Motor neuron (in vitro differentiated cells): ENCODE data around the gene EBF4. TPM values are rescaled to one million over a fixed set of nuclear protein-coding genes. Genes with fewer than 3 reads are reported as not detected.
A peak's percentile ranks its signal among the peaks of the same experiment; 100 is the strongest.

ENCODE experiments used
- ATAC-seq, 8 experiments: fragments of 200-7000 bp; cut with Tn5 transposase; replicated peaks in 6 of 8; 2 replicates each; pipeline ENCODE4 v1.8.0; 2021; ENCODE audit warnings: mild to moderate bottlenecking in 8 of 8, moderate library complexity in 8 of 8
- H3K27ac ChIP-seq, 2 donors: fragments of 250-450 bp; sonication (Bioruptor Pico); 2 replicates each; pipeline ENCODE4 v1.9.0; 2021; ENCODE audit warnings: antibody characterized with exemption in 2 of 2, mild to moderate bottlenecking in 2 of 2, moderate library complexity in 1 of 2
- H3K4me1 ChIP-seq, 2 donors: fragments of 250-450 bp; sonication (Bioruptor Pico); replicated peaks in 1 of 2; 2 replicates each; pipeline ENCODE4 v1.6.1; 2021; ENCODE audit warnings: antibody characterized with exemption in 2 of 2, mild to moderate bottlenecking in 2 of 2, moderate library complexity in 1 of 2
- H3K4me3 ChIP-seq, 5 donors: fragments of 250-450 bp; sonication (Bioruptor Pico); 2 replicates each; pipeline ENCODE4 v1.9.0; 2021; ENCODE audit warnings: antibody characterized with exemption in 5 of 5, mild to moderate bottlenecking in 5 of 5, moderate library complexity in 4 of 5
- WGBS, 10 experiments: fragments of 450-650 bp; shearing (Covaris generic); methylation state at CpG; one replicate each; pipeline ENCODE4 v1.0.0; 2022; 5-methylcytosine and 5-hydroxymethylcytosine counted together
- in situ Hi-C, 9 experiments: fragments of 400-800 bp; cut with MboI; loops; one replicate each; pipeline ENCODE4 v1.15.0; 2021; ENCODE audit warnings: low sequenced_read_pairs in 9 of 9, low pct_unique_long_range_greater_than_20kb in 2 of 9; ENCODE audit not compliant: unreplicated experiment in 9 of 9
- total RNA-seq, 8 experiments: library from RNA; unstranded; fragments of 300-600 nt; gene quantifications; 2 replicates each; pipeline versions ENCODE4 v1.2.3 to v1.2.4, GENCODE V29; 2022

Gene EBF4
- total RNA-seq, 8 experiments from 2014 or later, result 1.4 to 14.3 (median 8.2) TPM

- in situ Hi-C loops, result loop anchor here in 1 of 9 experiments (25.0 kb wide), 1 partner anchor 175 kb away; the partner anchor contains the start of gene PTPRA
- 29 to 80% (median 40%) methylated on average over 1 to 3 of the region's 6 CpGs; no CpG with 5 or more reads in 5 of the 10 experiments for WGBS, 10 experiments
- H3K4me3 ChIP-seq, result no peak overlapping the region
Measured at GRCh38 chr20:2687514-2687913, 5.1 kb upstream of the EBF4 start.

DNA sequence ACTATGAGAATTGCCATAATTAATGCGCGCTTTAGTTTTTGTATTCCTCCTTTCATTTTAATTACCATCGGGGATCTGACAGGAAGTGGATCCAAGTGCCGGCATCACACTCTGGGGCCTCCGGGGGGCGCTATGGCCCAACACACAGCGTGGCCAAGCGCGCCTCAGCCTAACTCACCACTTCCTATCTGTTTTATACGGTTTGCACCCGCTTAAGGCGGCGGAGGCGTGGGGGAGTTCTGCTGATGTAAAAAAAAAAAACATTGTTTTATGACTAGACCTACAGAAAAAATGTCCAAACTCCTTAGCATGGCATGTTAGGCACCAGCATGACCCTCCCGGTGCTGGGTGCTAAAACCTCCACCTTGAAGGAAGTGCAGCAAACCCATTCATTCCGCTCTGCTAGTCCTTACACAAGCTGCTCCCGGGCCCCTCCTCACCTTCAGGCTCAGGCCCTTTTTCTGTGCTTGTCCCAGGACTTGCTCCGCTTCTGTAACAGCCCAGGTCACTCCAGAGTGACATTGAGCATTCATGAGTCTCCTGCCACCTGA lies 4.5 kb upstream of the EBF4 start:
- 0 to 52% (median 17%) methylated on average over 2 to 10 of the region's 18 CpGs; no CpG with 5 or more reads in 3 of the 10 experiments for WGBS, 10 experiments
- peak in 5 of 8 experiments; percentile 22 to 82 (median 55) for ATAC-seq
- no peak overlapping the region for H3K27ac ChIP-seq
- no peak overlapping the region for H3K4me3 ChIP-seq
- peaks cover 0 to 8% of the 10 kb centered on the region in 2 donors for H3K4me1 ChIP-seq
- in situ Hi-C loops, result loop anchor here in 1 of 9 experiments (25.0 kb wide), 1 partner anchor 174 kb away; the partner anchor contains the start of gene PTPRA

More at GRCh38 chr20:2687514-2687913, 5.1 kb upstream of the EBF4 start:
- no peak overlapping the region for H3K27ac ChIP-seq
- no peak for ATAC-seq
- H3K4me1 ChIP-seq, result peaks cover 0 to 8% of the 10 kb centered on the region in 2 donors

- H3K27ac ChIP-seq, result no peak overlapping the region
- peaks cover 4 to 12% of the 10 kb centered on the region in 2 donors for H3K4me1 ChIP-seq
- 60 to 100% methylated on average over 1 to 2 of the region's 3 CpGs; no CpG with 5 or more reads in 8 of the 10 experiments for WGBS, 10 experiments
- in situ Hi-C loops, result loop anchor here in 1 of 9 experiments (25.0 kb wide), 1 partner anchor 172 kb away; the partner anchor contains the start of gene PTPRA
- H3K4me3 ChIP-seq, result no peak overlapping the region
- ATAC-seq, result no peak
Measured at GRCh38 chr20:2690213-2690612, 2.4 kb upstream of the EBF4 start.

DNA sequence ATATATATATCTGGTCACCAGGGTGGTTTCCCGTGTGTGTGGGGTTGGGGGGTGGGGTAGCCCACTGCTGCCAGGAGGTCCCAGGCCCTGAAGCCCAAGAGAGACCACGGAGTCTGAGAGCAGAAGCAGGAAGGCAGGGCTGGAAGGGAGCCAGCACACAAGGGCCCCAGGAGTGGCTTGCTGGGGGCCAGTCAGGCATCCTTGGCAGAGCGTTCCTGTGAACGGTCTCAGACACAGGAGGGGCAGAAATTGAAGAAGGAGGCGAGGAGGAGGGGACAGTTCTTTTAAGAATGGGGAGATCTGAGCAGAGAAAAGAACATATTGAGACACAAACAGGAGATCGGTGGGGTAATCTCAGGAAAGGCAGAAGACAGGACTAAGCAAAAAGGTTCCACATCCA lies 1.9 kb upstream of the EBF4 start:
- no peak overlapping the region for H3K27ac ChIP-seq
- H3K4me1 ChIP-seq, result peaks cover 4 to 12% of the 10 kb centered on the region in 2 donors
- no peak for ATAC-seq
- in situ Hi-C loops, result loop anchor here in 1 of 9 experiments (25.0 kb wide), 1 partner anchor 172 kb away; the partner anchor contains the start of gene PTPRA
- 17 to 100% (median 66%) methylated on average over 1 to 2 of the region's 6 CpGs; no CpG with 5 or more reads in 2 of the 10 experiments for WGBS, 10 experiments
- no peak overlapping the region for H3K4me3 ChIP-seq

- 38 to 60% (median 55%) methylated on average over 1 to 5 of the region's 8 CpGs; no CpG with 5 or more reads in 2 of the 10 experiments for WGBS, 10 experiments
- H3K4me3 ChIP-seq, result peak overlapping the region in 1 of 5 donors; percentile 66
- in situ Hi-C loops, result loop anchor here in 1 of 9 experiments (25.0 kb wide), 1 partner anchor 171 kb away; the partner anchor contains the start of gene PTPRA
- ATAC-seq, result no peak
- no peak overlapping the region for H3K27ac ChIP-seq
- H3K4me1 ChIP-seq, result peaks cover 4 to 12% of the 10 kb centered on the region in 2 donors
Measured at GRCh38 chr20:2691127-2691526, 1.5 kb upstream of the EBF4 start.

GRCh38 chr20:2691663-2692035 lies 931 bp upstream of the EBF4 start:
- in situ Hi-C loops, result loop anchor here in 1 of 9 experiments (25.0 kb wide), 1 partner anchor 171 kb away; the partner anchor contains the start of gene PTPRA
- peak overlapping the region; percentile 71 to 93 for H3K27ac ChIP-seq
- no peak for ATAC-seq
- WGBS, 10 experiments, result 0 to 94% (median 48%) methylated on average over 1 to 9 of the region's 10 CpGs; no CpG with 5 or more reads in 3 of the 10 experiments
- H3K4me1 ChIP-seq, result peaks cover 4 to 12% of the 10 kb centered on the region in 2 donors
- peak overlapping the region; percentile 54 to 93 (median 71) for H3K4me3 ChIP-seq

GRCh38 chr20:2692886-2693285 lies 306 bp downstream of the EBF4 start:
- in situ Hi-C loops, result loop anchor here in 1 of 9 experiments (25.0 kb wide), 1 partner anchor 169 kb away; the partner anchor contains the start of gene PTPRA
- peaks cover 7 to 12% of the 10 kb centered on the region in 2 donors for H3K4me1 ChIP-seq
- no CpG with 5 or more reads among the region's 64 CpGs for WGBS, 10 experiments
- H3K27ac ChIP-seq, result peak overlapping the region; percentile 71 to 93
- H3K4me3 ChIP-seq, result peak overlapping the region; percentile 54 to 93 (median 71)
- peak in 3 of 8 experiments; percentile 12 to 46 (median 13) for ATAC-seq

DNA sequence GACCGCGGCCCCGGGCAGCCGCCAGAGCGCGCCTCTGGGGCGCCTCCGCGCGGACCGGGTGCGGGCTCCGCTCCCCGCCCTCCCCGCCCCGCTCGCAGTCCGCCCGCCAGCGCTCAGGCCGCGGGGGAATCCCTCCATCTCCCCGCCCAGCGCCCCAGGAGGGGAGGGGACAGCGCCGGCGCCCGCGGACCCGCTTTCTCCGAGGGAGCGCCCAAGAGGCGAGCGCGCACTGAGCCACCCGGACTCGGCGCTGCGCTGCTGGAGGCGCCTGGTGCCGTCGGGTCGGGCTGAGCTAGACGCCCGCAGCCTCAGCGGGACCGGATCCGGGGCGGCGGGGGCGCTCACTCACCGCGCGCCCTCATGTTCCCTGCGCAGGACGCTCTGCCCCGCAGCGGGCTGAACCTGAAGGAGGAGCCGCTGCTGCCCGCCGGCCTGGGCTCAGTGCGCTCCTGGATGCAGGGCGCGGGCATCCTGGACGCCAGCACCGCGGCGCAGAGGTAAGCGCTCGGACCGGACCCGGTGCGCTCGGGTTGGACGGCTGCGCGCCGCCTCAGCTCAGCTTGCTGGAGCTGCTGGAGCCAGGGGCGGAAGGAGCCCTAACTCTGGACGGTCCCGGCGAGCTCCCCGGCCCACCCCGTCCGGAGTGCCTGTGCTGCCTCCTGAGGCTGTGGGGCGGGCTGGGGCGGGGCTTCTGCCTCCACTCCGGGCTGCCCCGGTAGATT lies 867 bp downstream of the EBF4 start:
- in situ Hi-C loops, result loop anchor here in 1 of 9 experiments (25.0 kb wide), 1 partner anchor 169 kb away; the partner anchor contains the start of gene PTPRA
- 4 to 15% (median 7%) methylated on average over 4 to 19 of the region's 89 CpGs; no CpG with 5 or more reads in 7 of the 10 experiments for WGBS, 10 experiments
- Histone ChIP-seq H3K27ac (peak overlapping the region; percentile 71 to 93), H3K4me3 (peak overlapping the region; percentile 54 to 93 (median 71)), H3K4me1 (peaks cover 7 to 12% of the 10 kb centered on the region in 2 donors)
- ATAC-seq, result peak; percentile 15 to 77 (median 70)

- ATAC-seq, result no peak
- H3K27ac ChIP-seq, result no peak overlapping the region
- H3K4me3 ChIP-seq, result peak overlapping the region; percentile 54 to 93 (median 71)
- in situ Hi-C loops, result loop anchor here in 1 of 9 experiments (25.0 kb wide), 1 partner anchor 168 kb away; the partner anchor contains the start of gene PTPRA
- 5 to 92% methylated on average over 2 to 4 of the region's 23 CpGs; no CpG with 5 or more reads in 8 of the 10 experiments for WGBS, 10 experiments
- peaks cover 7 to 12% of the 10 kb centered on the region in 2 donors for H3K4me1 ChIP-seq
Measured at GRCh38 chr20:2694008-2694471, 1.5 kb downstream of the EBF4 start.

- ATAC-seq, result no peak
- peak overlapping the region in 2 of 5 donors; percentile 3 to 66 for H3K4me3 ChIP-seq
- in situ Hi-C loops, result loop anchor here in 1 of 9 experiments (25.0 kb wide), 1 partner anchor 168 kb away; the partner anchor contains the start of gene PTPRA
- WGBS, 10 experiments, result 10 to 84% (median 36%) methylated on average over 1 to 11 of the region's 13 CpGs; no CpG with 5 or more reads in 1 of the 10 experiments
- no peak overlapping the region for H3K27ac ChIP-seq
- H3K4me1 ChIP-seq, result peaks cover 7 to 12% of the 10 kb centered on the region in 2 donors
Measured at GRCh38 chr20:2694519-2694918, 1.9 kb downstream of the EBF4 start.

DNA sequence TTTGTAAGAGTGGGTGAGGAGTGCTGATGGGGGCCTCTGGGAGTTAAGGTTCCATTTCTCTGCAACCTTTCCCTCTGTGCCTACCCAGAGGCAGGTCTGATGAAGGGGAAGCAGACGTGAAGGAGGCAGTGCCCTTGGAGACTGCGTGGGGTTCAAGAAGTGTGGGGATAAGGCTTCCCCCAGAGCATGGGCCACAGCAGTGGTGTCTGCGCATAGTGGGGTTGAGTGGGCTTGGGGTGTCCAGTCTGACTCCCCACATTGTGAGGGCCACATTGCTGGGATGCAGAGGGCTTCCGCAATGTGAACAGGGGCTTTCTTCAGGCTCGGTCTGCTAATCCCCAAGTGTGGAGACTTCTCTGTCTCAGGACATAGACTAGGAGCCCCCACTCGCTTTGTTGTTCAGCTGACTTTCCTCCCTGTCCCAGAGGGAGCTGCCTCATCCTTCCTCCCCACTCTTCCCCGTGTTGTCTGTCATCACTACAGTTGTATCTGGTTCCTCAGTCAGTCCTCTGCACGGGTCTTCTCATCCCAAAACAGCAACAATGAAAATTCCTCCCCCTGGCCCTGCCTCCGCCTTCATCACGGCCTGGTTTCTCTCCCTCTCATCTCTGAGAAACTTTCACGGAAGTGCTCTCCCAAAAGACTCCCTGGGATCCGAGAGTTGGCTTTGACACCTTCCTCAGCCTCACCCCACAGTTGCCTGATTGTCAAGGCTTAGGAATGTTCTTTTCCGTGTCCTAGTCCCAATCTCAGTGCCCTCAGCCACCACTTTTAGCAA lies 2.8 kb downstream of the EBF4 start:
- H3K27ac ChIP-seq, result no peak overlapping the region
- no peak overlapping the region for H3K4me3 ChIP-seq
- in situ Hi-C loops, result loop anchor here in 1 of 9 experiments (25.0 kb wide), 1 partner anchor 167 kb away; the partner anchor contains the start of gene PTPRA
- H3K4me1 ChIP-seq, result peaks cover 7 to 12% of the 10 kb centered on the region in 2 donors
- ATAC-seq, result no peak
- WGBS, 10 experiments, result 45 to 100% (median 56%) methylated on average over 1 to 10 of the region's 13 CpGs; no CpG with 5 or more reads in 1 of the 10 experiments
